Transverse colon (tissue), 3 donors: ENCODE measurements around the gene PLD3.

Experiments used
- EP300 ChIP-seq: sonication (generic); formaldehyde crosslinking; IDR thresholded peaks from one replicate; pipeline ENCODE4 v1.6.1; 2017; ENCODE audit warnings: antibody characterized with exemption, low read depth
- POLR2A ChIP-seq: fragments of 450-650 bp; IDR thresholded peaks from one replicate; pipeline ENCODE4 v1.6.1; 2016; ENCODE audit warnings: antibody characterized with exemption, mild to moderate bottlenecking, moderate library complexity
- TF ChIP-seq, protein P1 (sequence below), 5 experiments: fragments of 200-600 bp in 3 of 5; fragments of 450-650 bp in 2 of 5; sonication (generic) in 3 of 5; IDR thresholded peaks; 1 replicate in 2 of 5; 2 replicates in 3 of 5; pipeline ENCODE4 v1.5.1; 2016 to 2017; ENCODE audit warnings: antibody characterized with exemption in 5 of 5, inconsistent platforms in 3 of 5, mild to moderate bottlenecking in 2 of 5, moderate library complexity in 1 of 5

DNA sequence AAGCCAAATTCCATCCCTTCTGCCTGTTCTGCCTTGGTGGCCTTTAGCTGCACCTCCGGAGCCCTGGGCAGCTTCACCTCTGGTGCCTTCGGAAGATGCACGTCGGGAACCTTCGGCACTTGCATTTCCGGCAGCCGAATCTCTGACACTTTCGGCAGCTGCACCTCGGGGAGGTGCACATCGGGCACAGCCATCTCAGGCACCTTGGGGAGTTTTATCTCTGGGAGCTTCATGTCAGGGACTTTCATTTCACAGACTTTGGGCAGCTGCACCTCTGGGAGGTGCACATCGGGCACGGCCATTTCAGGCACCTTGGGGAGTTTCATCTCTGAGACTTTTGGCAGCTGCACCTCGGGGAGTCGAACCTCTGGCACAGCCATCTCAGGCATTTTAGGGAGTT lies 47.5 kb downstream of the PLD3 start:
- TF ChIP-seq, protein P1, sequence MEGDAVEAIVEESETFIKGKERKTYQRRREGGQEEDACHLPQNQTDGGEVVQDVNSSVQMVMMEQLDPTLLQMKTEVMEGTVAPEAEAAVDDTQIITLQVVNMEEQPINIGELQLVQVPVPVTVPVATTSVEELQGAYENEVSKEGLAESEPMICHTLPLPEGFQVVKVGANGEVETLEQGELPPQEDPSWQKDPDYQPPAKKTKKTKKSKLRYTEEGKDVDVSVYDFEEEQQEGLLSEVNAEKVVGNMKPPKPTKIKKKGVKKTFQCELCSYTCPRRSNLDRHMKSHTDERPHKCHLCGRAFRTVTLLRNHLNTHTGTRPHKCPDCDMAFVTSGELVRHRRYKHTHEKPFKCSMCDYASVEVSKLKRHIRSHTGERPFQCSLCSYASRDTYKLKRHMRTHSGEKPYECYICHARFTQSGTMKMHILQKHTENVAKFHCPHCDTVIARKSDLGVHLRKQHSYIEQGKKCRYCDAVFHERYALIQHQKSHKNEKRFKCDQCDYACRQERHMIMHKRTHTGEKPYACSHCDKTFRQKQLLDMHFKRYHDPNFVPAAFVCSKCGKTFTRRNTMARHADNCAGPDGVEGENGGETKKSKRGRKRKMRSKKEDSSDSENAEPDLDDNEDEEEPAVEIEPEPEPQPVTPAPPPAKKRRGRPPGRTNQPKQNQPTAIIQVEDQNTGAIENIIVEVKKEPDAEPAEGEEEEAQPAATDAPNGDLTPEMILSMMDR (IDR thresholded peaks at IDR 0.05), result no peak
- TF ChIP-seq POLR2A (no peak), EP300 (no peak)
